SU-DHL-6 (cell line): ENCODE measurements around the gene RPS19.

ENCODE experiments used
- EZH2phosphoT487 ChIP-seq: fragments of 200-600 bp; sonication (generic), shearing (Covaris generic); conservative IDR thresholded peaks from 2 replicates; pipeline ENCODE4 v1.6.1; 2018; ENCODE audit warnings: mild to moderate bottlenecking, antibody characterized with exemption, low read length, moderate library complexity, mixed read lengths
- TF ChIP-seq, protein P1 (sequence below): fragments of 200-600 bp; sonication (generic); IDR thresholded peaks from one replicate; pipeline ENCODE4 v1.5.1; 2017; ENCODE audit warnings: antibody characterized with exemption, mild to moderate bottlenecking, low read length, moderate library complexity; ENCODE audit not compliant: insufficient read depth, poor library complexity, severe bottlenecking

GRCh38 chr19:41905273-41906002 is 45.4 kb downstream of the RPS19 start:
- TF ChIP-seq, protein P1, sequence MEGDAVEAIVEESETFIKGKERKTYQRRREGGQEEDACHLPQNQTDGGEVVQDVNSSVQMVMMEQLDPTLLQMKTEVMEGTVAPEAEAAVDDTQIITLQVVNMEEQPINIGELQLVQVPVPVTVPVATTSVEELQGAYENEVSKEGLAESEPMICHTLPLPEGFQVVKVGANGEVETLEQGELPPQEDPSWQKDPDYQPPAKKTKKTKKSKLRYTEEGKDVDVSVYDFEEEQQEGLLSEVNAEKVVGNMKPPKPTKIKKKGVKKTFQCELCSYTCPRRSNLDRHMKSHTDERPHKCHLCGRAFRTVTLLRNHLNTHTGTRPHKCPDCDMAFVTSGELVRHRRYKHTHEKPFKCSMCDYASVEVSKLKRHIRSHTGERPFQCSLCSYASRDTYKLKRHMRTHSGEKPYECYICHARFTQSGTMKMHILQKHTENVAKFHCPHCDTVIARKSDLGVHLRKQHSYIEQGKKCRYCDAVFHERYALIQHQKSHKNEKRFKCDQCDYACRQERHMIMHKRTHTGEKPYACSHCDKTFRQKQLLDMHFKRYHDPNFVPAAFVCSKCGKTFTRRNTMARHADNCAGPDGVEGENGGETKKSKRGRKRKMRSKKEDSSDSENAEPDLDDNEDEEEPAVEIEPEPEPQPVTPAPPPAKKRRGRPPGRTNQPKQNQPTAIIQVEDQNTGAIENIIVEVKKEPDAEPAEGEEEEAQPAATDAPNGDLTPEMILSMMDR = no peak
- no peak for TF ChIP-seq EZH2phosphoT487
